SH-SY5Y (cell line): ENCODE data around the gene GABRR3.

Experiments used
- GATA2 ChIP-seq: IDR thresholded peaks from 2 replicates; pipeline ENCODE4 v1.6.1; 2011; ENCODE audit warnings: mild to moderate bottlenecking, low read depth, low read length
- GATA3 ChIP-seq: IDR thresholded peaks from 2 replicates; pipeline ENCODE4 v1.6.1; 2011; ENCODE audit warnings: low read depth, mild to moderate bottlenecking, low read length, moderate library complexity

DNA sequence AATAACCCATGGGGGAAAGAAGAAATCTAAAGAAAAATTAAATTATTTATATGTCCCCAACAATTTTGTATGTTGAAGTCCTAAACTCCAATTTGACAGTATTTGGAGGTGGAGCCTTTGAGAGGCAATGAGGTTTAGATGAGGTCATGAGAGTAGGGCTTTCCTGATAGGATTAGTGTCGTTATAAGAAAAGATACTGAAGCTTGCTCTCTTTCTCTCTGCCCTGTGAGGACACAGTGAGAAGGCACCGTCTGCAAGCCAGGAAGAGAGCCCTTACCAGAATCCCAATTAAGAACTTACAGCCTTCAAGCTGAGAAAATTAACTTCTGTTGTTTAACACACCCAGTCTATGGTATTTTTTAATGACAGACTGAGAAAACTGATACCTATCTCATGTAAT lies 35.7 kb upstream of the GABRR3 start:
- TF ChIP-seq GATA2 (no peak), GATA3 (no peak)
